GM23338 (cell line): ENCODE measurements around the gene RAB15. TPM values are rescaled to one million over a fixed set of nuclear protein-coding genes. Genes with fewer than 3 reads are reported as not detected.

Experiments used
- ATAC-seq: fragments of 200-7000 bp; cut with Tn5 transposase; 3 replicates; pipeline ENCODE4 v1.9.1; 2020
- DNase-seq: peaks from one replicate; pipeline ENCODE4 v3.0.0-alpha.2; 2015; ENCODE audit warnings: low spot score
- H2AFZ ChIP-seq: fragments of 200-600 bp; sonication (generic); 2 replicates; pipeline ENCODE4 v1.8.0; 2016; ENCODE audit warnings: antibody characterized with exemption, mild to moderate bottlenecking, moderate library complexity
- H3F3A ChIP-seq: fragments of 200-600 bp; sonication (generic); replicated peaks from 2 replicates; pipeline ENCODE4 v1.8.0; 2017; ENCODE audit warnings: antibody characterized with exemption, mixed run types, low read depth
- H3K27ac ChIP-seq: fragments of 200-600 bp; sonication (generic); 2 replicates; pipeline ENCODE4 v1.6.1; 2016; ENCODE audit warnings: low read depth
- H3K27me3 ChIP-seq: fragments of 200-600 bp; sonication (generic); 2 replicates; pipeline ENCODE4 v1.8.0; 2016; ENCODE audit warnings: mild to moderate bottlenecking, mixed run types, moderate library complexity; ENCODE audit not compliant: insufficient read depth
- H3K36me3 ChIP-seq: fragments of 200-600 bp; sonication (generic); 2 replicates; pipeline ENCODE4 v1.8.0; 2016; ENCODE audit warnings: mild to moderate bottlenecking; ENCODE audit not compliant: insufficient read depth
- H3K4me1 ChIP-seq: fragments of 200-600 bp; sonication (generic); 2 replicates; pipeline ENCODE4 v1.8.0; 2016; ENCODE audit warnings: mild to moderate bottlenecking, moderate library complexity; ENCODE audit not compliant: insufficient read depth
- H3K4me2 ChIP-seq: fragments of 200-600 bp; sonication (generic); 2 replicates; pipeline ENCODE4 v1.7.1; 2017; ENCODE audit warnings: mixed run types
- H3K4me3 ChIP-seq: fragments of 200-600 bp; sonication (generic); 2 replicates; pipeline ENCODE4 v1.6.1; 2016; ENCODE audit warnings: mixed run types
- H3K79me2 ChIP-seq: fragments of 200-600 bp; sonication (generic); replicated peaks from 2 replicates; pipeline ENCODE4 v1.8.0; 2017; ENCODE audit warnings: mild to moderate bottlenecking; ENCODE audit not compliant: insufficient read depth
- H3K9me2 ChIP-seq: fragments of 200-600 bp; sonication (generic); 2 replicates; pipeline ENCODE4 v1.8.0; 2017; ENCODE audit not compliant: insufficient read depth
- H4K20me1 ChIP-seq: fragments of 200-600 bp; sonication (generic); replicated peaks from 2 replicates; pipeline ENCODE4 v1.8.0; 2017; ENCODE audit warnings: mild to moderate bottlenecking; ENCODE audit not compliant: insufficient read depth
- H3K27ac Mint-ChIP-seq: 2 replicates; pipeline ENCODE4 v1.8.0; 2020; ENCODE audit warnings: inconsistent platforms, mild to moderate bottlenecking, moderate library complexity, mixed read lengths
- H3K27me3 Mint-ChIP-seq: 3 replicates; pipeline ENCODE4 v1.8.0; 2022; ENCODE audit warnings: low read depth, mild to moderate bottlenecking, moderate library complexity, mixed read lengths, inconsistent platforms; ENCODE audit not compliant: insufficient read depth, poor library complexity
- H3K36me3 Mint-ChIP-seq: 3 replicates; pipeline ENCODE4 v1.8.0; 2021; ENCODE audit warnings: low read depth, mild to moderate bottlenecking, inconsistent platforms, moderate library complexity, mixed read lengths
- H3K4me1 Mint-ChIP-seq: 3 replicates; pipeline ENCODE4 v1.8.0; 2020; ENCODE audit warnings: mild to moderate bottlenecking, inconsistent platforms, mixed read lengths
- H3K4me3 Mint-ChIP-seq: 3 replicates; pipeline ENCODE4 v1.8.0; 2021; ENCODE audit warnings: moderate library complexity, mild to moderate bottlenecking, inconsistent platforms, mixed read lengths
- H3K9me3 Mint-ChIP-seq: 3 replicates; pipeline ENCODE4 v1.8.0; 2020; ENCODE audit warnings: moderate library complexity, mild to moderate bottlenecking, inconsistent platforms, mixed read lengths
- CREB1 ChIP-seq: fragments of 250-450 bp; sonication (Bioruptor Pico); IDR thresholded peaks from 2 replicates; pipeline ENCODE4 v1.5.0; 2020; ENCODE audit warnings: low read depth, mild to moderate bottlenecking, moderate library complexity
- EZH2 ChIP-seq: fragments of 200-600 bp; sonication (generic); IDR thresholded peaks from one replicate; pipeline ENCODE4 v1.8.0; 2017; ENCODE audit warnings: antibody characterized with exemption, mild to moderate bottlenecking, low read depth; ENCODE audit not compliant: unreplicated experiment
- EZH2phosphoT487 ChIP-seq: fragments of 200-600 bp; sonication (generic); IDR thresholded peaks from one replicate; pipeline ENCODE4 v1.8.1; 2018; ENCODE audit warnings: antibody characterized with exemption; ENCODE audit not compliant: unreplicated experiment
- JUNB ChIP-seq: IDR thresholded peaks from one replicate; pipeline ENCODE4 v1.6.1; 2016; ENCODE audit warnings: antibody characterized with exemption; ENCODE audit not compliant: unreplicated experiment
- NANOG ChIP-seq: IDR thresholded peaks from 2 replicates; pipeline ENCODE4 v1.6.1; 2016; ENCODE audit warnings: antibody characterized with exemption, borderline replicate concordance
- POLR2AphosphoS5 ChIP-seq: IDR thresholded peaks from 2 replicates; pipeline ENCODE4 v1.6.1; 2016; ENCODE audit warnings: antibody characterized with exemption, low read depth
- ZNF114 ChIP-seq: fragments of 250-450 bp; sonication (Bioruptor Pico); IDR thresholded peaks from 2 replicates; pipeline ENCODE4 v1.5.0; 2020; ENCODE audit warnings: mild to moderate bottlenecking, moderate library complexity
- ZNF331 ChIP-seq: fragments of 250-450 bp; sonication (Bioruptor Pico); IDR thresholded peaks from 2 replicates; pipeline ENCODE4 v1.5.0; 2020; ENCODE audit warnings: low read depth, mild to moderate bottlenecking, moderate library complexity
- polyA plus RNA-seq: library from polyadenylated mRNA; unstranded; fragments of >200 nt; fragmentation: Nextera tagmentation; extraction: Ambion mirVana; gene quantifications from 2 replicates; pipeline ENCODE4 v1.2.1, GENCODE V29; 2016
- total RNA-seq: library from RNA; depleted of rRNA; stranded (reverse); fragments of >200 nt; shearing (Covaris generic); gene quantifications from 2 replicates; pipeline ENCODE4 v1.2.3, GENCODE V29; 2014
- TF ChIP-seq, protein P1 (sequence below), 2 experiments: fragments of 200-600 bp in 1 of 2; sonication (generic) in 1 of 2; conservative IDR thresholded peaks; 2 replicates each; pipeline versions ENCODE4 v1.5.1 to v1.6.1; 2016 to 2017; ENCODE audit warnings: antibody characterized with exemption in 2 of 2, low read depth in 2 of 2, mild to moderate bottlenecking in 2 of 2, moderate library complexity in 1 of 2
- TF ChIP-seq, protein P2 (sequence below): IDR thresholded peaks from one replicate; pipeline ENCODE4 v1.6.1; 2018; ENCODE audit warnings: antibody characterized with exemption; ENCODE audit not compliant: unreplicated experiment
- TF ChIP-seq, protein P3 (sequence below): IDR thresholded peaks from 2 replicates; pipeline ENCODE4 v1.6.1; 2016; ENCODE audit warnings: antibody characterized with exemption

The RAB15 gene
- total and polyA plus RNA-seq, 2 experiments from 2014 or later, result 17.4 to 43.3 TPM

DNA sequence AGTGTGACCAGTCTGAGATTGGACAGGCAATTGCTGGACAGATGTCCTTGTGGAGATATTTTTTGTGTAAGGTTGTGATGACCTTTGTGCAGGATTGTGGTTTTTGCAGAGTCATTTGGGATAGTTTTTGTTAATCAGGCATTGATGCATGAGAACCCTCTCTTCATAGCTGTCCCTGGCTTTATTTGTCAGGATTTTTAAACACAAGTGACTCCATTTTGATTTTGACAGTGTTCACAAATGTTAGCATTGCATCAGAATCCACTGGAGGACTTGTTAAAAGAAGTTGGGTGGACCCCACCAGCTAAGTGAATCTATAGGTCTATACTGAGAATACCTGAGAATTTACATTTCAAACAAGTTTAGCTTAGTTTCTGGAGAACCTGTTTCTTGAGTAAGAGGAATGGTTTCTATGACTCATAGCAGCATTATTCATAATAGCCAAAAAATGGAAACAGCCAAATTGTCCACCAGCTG, 26.4 kb upstream of the RAB15 start (continued):
- TF ChIP-seq, protein P1, sequence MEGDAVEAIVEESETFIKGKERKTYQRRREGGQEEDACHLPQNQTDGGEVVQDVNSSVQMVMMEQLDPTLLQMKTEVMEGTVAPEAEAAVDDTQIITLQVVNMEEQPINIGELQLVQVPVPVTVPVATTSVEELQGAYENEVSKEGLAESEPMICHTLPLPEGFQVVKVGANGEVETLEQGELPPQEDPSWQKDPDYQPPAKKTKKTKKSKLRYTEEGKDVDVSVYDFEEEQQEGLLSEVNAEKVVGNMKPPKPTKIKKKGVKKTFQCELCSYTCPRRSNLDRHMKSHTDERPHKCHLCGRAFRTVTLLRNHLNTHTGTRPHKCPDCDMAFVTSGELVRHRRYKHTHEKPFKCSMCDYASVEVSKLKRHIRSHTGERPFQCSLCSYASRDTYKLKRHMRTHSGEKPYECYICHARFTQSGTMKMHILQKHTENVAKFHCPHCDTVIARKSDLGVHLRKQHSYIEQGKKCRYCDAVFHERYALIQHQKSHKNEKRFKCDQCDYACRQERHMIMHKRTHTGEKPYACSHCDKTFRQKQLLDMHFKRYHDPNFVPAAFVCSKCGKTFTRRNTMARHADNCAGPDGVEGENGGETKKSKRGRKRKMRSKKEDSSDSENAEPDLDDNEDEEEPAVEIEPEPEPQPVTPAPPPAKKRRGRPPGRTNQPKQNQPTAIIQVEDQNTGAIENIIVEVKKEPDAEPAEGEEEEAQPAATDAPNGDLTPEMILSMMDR (conservative IDR thresholded peaks at IDR 0.05; ENCODE audit: low read depth in 2 of 2), result no peak
- no peak for TF ChIP-seq ZNF114 (CRISPR knock-in tag)
- TF ChIP-seq, protein P2, sequence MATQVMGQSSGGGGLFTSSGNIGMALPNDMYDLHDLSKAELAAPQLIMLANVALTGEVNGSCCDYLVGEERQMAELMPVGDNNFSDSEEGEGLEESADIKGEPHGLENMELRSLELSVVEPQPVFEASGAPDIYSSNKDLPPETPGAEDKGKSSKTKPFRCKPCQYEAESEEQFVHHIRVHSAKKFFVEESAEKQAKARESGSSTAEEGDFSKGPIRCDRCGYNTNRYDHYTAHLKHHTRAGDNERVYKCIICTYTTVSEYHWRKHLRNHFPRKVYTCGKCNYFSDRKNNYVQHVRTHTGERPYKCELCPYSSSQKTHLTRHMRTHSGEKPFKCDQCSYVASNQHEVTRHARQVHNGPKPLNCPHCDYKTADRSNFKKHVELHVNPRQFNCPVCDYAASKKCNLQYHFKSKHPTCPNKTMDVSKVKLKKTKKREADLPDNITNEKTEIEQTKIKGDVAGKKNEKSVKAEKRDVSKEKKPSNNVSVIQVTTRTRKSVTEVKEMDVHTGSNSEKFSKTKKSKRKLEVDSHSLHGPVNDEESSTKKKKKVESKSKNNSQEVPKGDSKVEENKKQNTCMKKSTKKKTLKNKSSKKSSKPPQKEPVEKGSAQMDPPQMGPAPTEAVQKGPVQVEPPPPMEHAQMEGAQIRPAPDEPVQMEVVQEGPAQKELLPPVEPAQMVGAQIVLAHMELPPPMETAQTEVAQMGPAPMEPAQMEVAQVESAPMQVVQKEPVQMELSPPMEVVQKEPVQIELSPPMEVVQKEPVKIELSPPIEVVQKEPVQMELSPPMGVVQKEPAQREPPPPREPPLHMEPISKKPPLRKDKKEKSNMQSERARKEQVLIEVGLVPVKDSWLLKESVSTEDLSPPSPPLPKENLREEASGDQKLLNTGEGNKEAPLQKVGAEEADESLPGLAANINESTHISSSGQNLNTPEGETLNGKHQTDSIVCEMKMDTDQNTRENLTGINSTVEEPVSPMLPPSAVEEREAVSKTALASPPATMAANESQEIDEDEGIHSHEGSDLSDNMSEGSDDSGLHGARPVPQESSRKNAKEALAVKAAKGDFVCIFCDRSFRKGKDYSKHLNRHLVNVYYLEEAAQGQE, result no peak
- TF ChIP-seq ZNF331 (CRISPR knock-in tag), result no peak
- no peak for TF ChIP-seq EZH2phosphoT487
- TF ChIP-seq, protein P3, sequence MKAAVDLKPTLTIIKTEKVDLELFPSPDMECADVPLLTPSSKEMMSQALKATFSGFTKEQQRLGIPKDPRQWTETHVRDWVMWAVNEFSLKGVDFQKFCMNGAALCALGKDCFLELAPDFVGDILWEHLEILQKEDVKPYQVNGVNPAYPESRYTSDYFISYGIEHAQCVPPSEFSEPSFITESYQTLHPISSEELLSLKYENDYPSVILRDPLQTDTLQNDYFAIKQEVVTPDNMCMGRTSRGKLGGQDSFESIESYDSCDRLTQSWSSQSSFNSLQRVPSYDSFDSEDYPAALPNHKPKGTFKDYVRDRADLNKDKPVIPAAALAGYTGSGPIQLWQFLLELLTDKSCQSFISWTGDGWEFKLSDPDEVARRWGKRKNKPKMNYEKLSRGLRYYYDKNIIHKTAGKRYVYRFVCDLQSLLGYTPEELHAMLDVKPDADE, result no peak
- TF ChIP-seq POLR2AphosphoS5, result no peak
- no peak for TF ChIP-seq CREB1 (CRISPR knock-in tag)
- no peak for TF ChIP-seq NANOG
- no peak for TF ChIP-seq JUNB
- no peak for TF ChIP-seq EZH2

DNA sequence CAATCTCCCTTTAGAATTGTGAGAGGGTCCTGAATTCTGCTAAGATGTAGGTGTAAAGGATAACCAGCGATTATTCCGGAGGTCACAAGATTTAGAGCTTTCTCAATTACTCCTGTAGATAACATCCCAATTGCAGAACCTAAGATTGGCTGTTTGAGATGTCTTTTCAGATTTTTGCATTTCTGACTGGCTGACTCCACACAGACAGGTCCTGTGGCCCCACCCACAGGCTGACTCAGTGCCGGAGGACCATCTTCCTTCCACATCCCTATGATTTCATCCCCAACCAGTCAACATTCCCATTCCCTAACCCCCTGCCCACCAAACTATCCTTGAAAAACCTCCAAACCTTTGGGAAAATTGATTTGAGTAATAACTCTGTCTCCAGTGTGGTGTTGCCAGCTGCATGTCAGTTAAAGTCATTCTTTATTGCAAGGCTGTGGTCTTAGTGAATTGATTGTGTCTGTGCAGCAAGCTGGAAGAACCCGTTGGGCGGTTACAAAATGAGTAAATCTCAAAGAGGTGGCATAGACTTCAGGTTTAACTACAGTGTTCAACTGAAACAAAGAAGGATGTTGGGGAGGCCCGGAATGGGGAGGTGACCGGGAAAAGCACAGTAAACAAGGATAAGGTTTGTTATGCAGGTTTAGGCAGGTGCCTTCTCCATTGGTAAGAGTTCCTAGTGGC, 25.1 kb upstream of the RAB15 start:
- Mint-ChIP-seq H3K27ac (no peak overlapping the region), H3K36me3 (no peaks in the 10 kb centered on the region), H3K9me3 (no peaks in the 10 kb centered on the region), H3K4me3 (no peak overlapping the region), H3K4me1 (peaks cover 13% of the 10 kb centered on the region), H3K27me3 (peaks cover 1% of the 10 kb centered on the region)
- DNase-seq (peak; percentile 50), ATAC-seq (peak; percentile 85)
- Histone ChIP-seq H3K36me3 (no peaks in the 10 kb centered on the region), H3K4me3 (no peak overlapping the region), H4K20me1 (no peaks in the 10 kb centered on the region), H3K9me2 (no peaks in the 10 kb centered on the region), H3K4me1 (peaks cover 7% of the 10 kb centered on the region), H3K27me3 (no peaks in the 10 kb centered on the region), H3F3A (no peaks in the 10 kb centered on the region), H3K27ac (0 out of 2 replicates have a peak overlapping the region, but pooled peaks have one; percentile 20), H3K79me2 (peaks cover 8% of the 10 kb centered on the region; the same call in 1 of the 2 replicates), H2AFZ (no peak overlapping the region), H3K4me2 (no peak overlapping the region)
- TF ChIP-seq, protein P2, result no peak
